HepG2 (cell line): ENCODE results near the gene ZBED1. TPM values are rescaled to one million over a fixed set of nuclear protein-coding genes. Genes with fewer than 3 reads are reported as not detected.

Experiments
- ATAC-seq: fragments of 200-7000 bp; cut with Tn5 transposase; 3 replicates; pipeline ENCODE4 v1.9.1; 2020; ENCODE audit warnings: mild to moderate bottlenecking, moderate library complexity
- BruUV-seq: library from RNA; stranded (reverse); fragments of 400-500 nt; replicated peaks from 2 replicates; lab custom pipeline; 2021; lab: Mats Ljungman, UMichigan
- CTCF ChIA-PET: fragments of 300-600 bp; formaldehyde crosslinking; extraction: SDS; loops from one replicate; lab custom pipeline; 2021; ENCODE audit warnings: low total read pairs, inconsistent platforms, low intra/inter-chr PET ratio; lab: Yijun Ruan, JAX
- POLR2A ChIA-PET: fragments of 350-600 bp; sonication (Branson Sonifier 250); formaldehyde crosslinking; loops from one replicate; lab custom pipeline; 2020; ENCODE audit warnings: antibody characterized with exemption, inconsistent platforms; lab: Yijun Ruan, JAX
- DNase-seq: peaks from one replicate; pipeline ENCODE4 v3.0.0-alpha.2; 2015; ENCODE audit warnings: low spot score
- FAIRE-seq: peaks from 3 replicates; lab custom pipeline; 2011; peaks lifted over from hg19 to GRCh38; lab: Jason Lieb, UNC
- H2AFZ ChIP-seq: one replicate; pipeline ENCODE4 v1.6.1; 2011; ENCODE audit warnings: low read length, inconsistent platforms
- H3K27ac ChIP-seq: fragments of 300-600 bp; 3 replicates; pipeline ENCODE4 v1.8.0; 2011; ENCODE audit warnings: mixed run types, mild to moderate bottlenecking, mixed read lengths, low read length, inconsistent platforms; ENCODE audit not compliant: insufficient read depth; ENCODE audit errors: extremely low read length
- H3K27me3 ChIP-seq, 2 experiments: fragments of 200-600 bp in 1 of 2; 2 replicates in 1 of 2; 3 replicates in 1 of 2; pipeline versions ENCODE4 v1.6.0 to v1.8.0; 2011; ENCODE audit warnings: low read length in 2 of 2, mild to moderate bottlenecking in 2 of 2, moderate library complexity in 2 of 2, inconsistent platforms in 1 of 2; ENCODE audit not compliant: insufficient read depth in 2 of 2, control insufficient read depth in 1 of 2
- H3K36me3 ChIP-seq, 2 experiments: fragments of 200-600 bp in 1 of 2; replicated peaks in 1 of 2; 2 replicates in 1 of 2; 3 replicates in 1 of 2; pipeline versions ENCODE4 v1.5.1 to v1.8.0; 2011; ENCODE audit warnings: low read length in 2 of 2, inconsistent platforms in 1 of 2; ENCODE audit not compliant: insufficient read depth in 2 of 2, control insufficient read depth in 1 of 2
- H3K4me1 ChIP-seq: 2 replicates; pipeline ENCODE4 v1.5.1; 2012; ENCODE audit warnings: low read length, inconsistent platforms; ENCODE audit not compliant: insufficient read depth
- H3K4me2 ChIP-seq: 2 replicates; pipeline ENCODE4 v1.6.0; 2011; ENCODE audit warnings: low read depth, low read length, inconsistent platforms
- H3K4me3 ChIP-seq, 3 experiments: fragments of 200-600 bp in 1 of 3; sonication (generic), shearing (Covaris generic) in 1 of 3; replicated peaks in 1 of 3; 2 replicates each; pipeline ENCODE4 v1.5.1; 2011 to 2016; ENCODE audit warnings: low read length in 3 of 3, inconsistent platforms in 2 of 3, low read depth in 2 of 3, mild to moderate bottlenecking in 2 of 3, control low read depth in 1 of 3, mixed read lengths in 1 of 3; ENCODE audit not compliant: insufficient read depth in 1 of 3
- H3K79me2 ChIP-seq: one replicate; pipeline ENCODE4 v1.6.1; 2011; ENCODE audit warnings: low read length, inconsistent platforms; ENCODE audit not compliant: insufficient read depth
- H3K9ac ChIP-seq: 2 replicates; pipeline ENCODE4 v1.6.0; 2011; ENCODE audit warnings: mild to moderate bottlenecking, low read depth, low read length, inconsistent platforms; ENCODE audit not compliant: insufficient read depth
- H3K9me3 ChIP-seq: 2 replicates; pipeline ENCODE4 v1.5.1; 2012; ENCODE audit warnings: mild to moderate bottlenecking, low read length
- H4K20me1 ChIP-seq: 2 replicates; pipeline ENCODE4 v1.6.0; 2011; ENCODE audit warnings: inconsistent platforms, mild to moderate bottlenecking, low read length, moderate library complexity; ENCODE audit not compliant: insufficient read depth
- HDAC6 ChIP-seq: fragments of 200-600 bp; sonication (generic); IDR thresholded peaks from 2 replicates; pipeline ENCODE4 v1.7.0; 2017; ENCODE audit warnings: mild to moderate bottlenecking, antibody characterized with exemption, low read length, low read depth
- KAT8 ChIP-seq: IDR thresholded peaks from 2 replicates; pipeline ENCODE4 v1.6.1; 2016; ENCODE audit warnings: missing genetic modification reagents, missing compliant biosample characterization
- KDM6A ChIP-seq: IDR thresholded peaks from 2 replicates; pipeline ENCODE4 v1.6.1; 2016; ENCODE audit warnings: low read depth
- MTF1 ChIP-seq: sonication (generic); formaldehyde crosslinking; IDR thresholded peaks from 2 replicates; pipeline ENCODE4 v1.5.0; 2020; ENCODE audit warnings: missing genetic modification reagents
- RELA ChIP-seq: sonication (generic); formaldehyde crosslinking; IDR thresholded peaks from 2 replicates; pipeline ENCODE4 v1.4.0; 2020; ENCODE audit warnings: missing genetic modification reagents
- SRSF9 ChIP-seq: fragments of 200-400 bp; formaldehyde crosslinking; IDR thresholded peaks from 2 replicates; pipeline ENCODE4 v1.6.1; 2018; ENCODE audit warnings: borderline replicate concordance, mild to moderate bottlenecking, low read depth, low read length; ENCODE audit not compliant: insufficient read depth, poor library complexity, severe bottlenecking
- TCF7 ChIP-seq: sonication (generic); IDR thresholded peaks from 2 replicates; pipeline ENCODE4 v1.6.1; 2016; ENCODE audit warnings: antibody characterized with exemption, low read depth
- ZNF121 ChIP-seq: sonication (generic); formaldehyde crosslinking; IDR thresholded peaks from 2 replicates; pipeline ENCODE4 v1.5.0; 2020; ENCODE audit warnings: mild to moderate bottlenecking, missing genetic modification reagents
- WGBS: methylation state at CpG from one replicate; pipeline ENCODE4 v1.1.6; 2017; ENCODE audit warnings: low lambda C conversion rate; 5-methylcytosine and 5-hydroxymethylcytosine counted together
- in situ Hi-C: cut with HindIII; loops from 2 replicates; pipeline ENCODE4 v1.10.0; 2017; ENCODE audit warnings: low pct_unique_long_range_greater_than_20kb; ENCODE audit not compliant: extremely low pct_ligation_motif_present
- intact Hi-C: fragments of 100-400 bp; cut with micrococcal nuclease; formaldehyde crosslinking; loops from one replicate; pipeline ENCODE4 v1.10.0; 2022; ENCODE audit not compliant: unreplicated experiment
- polyA plus RNA-seq, 8 experiments: library from polyadenylated mRNA; depleted of rRNA in 3 of 8; stranded (reverse) in 7 of 8; unstranded in 1 of 8; fragments of >200 nt; fragmentation: Illumina TruSeq in 4 of 8; extraction: Trizol in 4 of 8; gene quantifications; 2 replicates each; pipeline versions ENCODE4 v1.2.1 to v1.2.3, GENCODE V29; 2011 to 2016; ENCODE audit warnings: low read depth in 4 of 8, missing spikeins in 1 of 8, mixed read lengths in 1 of 8; ENCODE audit not compliant: insufficient read depth in 1 of 8
- total RNA-seq, 5 experiments: library from RNA; depleted of rRNA; stranded (reverse); fragments of >200 nt; fragmentation: Illumina TruSeq; extraction: Trizol; gene quantifications; 2 replicates each; pipeline ENCODE4 v1.2.3, GENCODE V29; 2016; ENCODE audit warnings: low read depth in 1 of 5
- TF ChIP-seq, protein P1 (sequence below): sonication (generic); formaldehyde crosslinking; conservative IDR thresholded peaks from 2 replicates; pipeline ENCODE4 v1.4.0; 2020; ENCODE audit warnings: mild to moderate bottlenecking, missing genetic modification reagents, moderate library complexity
- TF ChIP-seq, protein P2 (sequence below): IDR thresholded peaks from 2 replicates; pipeline ENCODE4 v1.6.1; 2016; ENCODE audit warnings: low read depth, missing genetic modification reagents, missing compliant biosample characterization
- TF ChIP-seq, protein P3 (sequence below): sonication (generic); formaldehyde crosslinking; IDR thresholded peaks from 2 replicates; pipeline ENCODE4 v1.8.1; 2022; ENCODE audit warnings: low read depth, mild to moderate bottlenecking, missing genetic modification reagents

Gene ZBED1
- total and polyA plus RNA-seq, 2 of the 13 experiments (the other 11 are each of a cell fraction or from before 2014, with no cell fraction given): 20.0 to 29.8 TPM

DNA sequence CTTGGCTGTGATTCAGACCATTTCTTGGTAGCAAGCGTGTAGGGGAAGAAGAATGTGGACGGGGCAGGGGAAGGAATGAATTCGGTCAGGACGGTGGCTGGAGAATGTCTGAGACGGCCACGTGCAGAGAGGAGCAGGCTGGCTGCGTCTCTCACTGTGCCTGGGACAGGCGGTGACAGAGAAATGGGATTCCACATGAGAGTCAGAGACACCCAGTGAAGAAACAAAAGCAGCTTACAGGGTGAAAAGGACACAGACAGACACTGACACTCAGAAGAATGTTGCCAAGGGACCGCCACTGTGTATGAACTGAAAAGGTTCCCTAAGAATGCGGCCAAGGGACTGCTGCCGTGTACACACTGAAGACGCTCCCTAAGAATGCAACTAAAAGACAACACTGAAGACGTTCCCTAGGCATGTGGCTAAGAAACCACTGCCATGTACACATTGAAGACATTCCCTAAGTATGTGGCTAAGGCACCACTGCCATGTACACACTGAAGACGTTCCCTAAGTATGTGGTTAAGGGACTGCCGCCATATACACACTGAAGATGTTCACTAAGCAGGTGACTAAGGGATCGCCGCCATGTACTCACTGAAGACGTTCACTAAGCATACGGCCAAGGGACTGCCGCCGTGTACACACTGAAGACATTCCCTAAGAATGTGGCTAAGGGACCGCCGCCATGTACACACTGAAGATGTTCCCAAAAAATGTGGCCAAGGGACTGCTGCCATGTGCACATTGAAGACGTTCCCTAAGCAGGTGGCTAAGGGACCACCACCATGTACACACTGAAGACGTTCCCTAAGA, 49.1 kb downstream of the ZBED1 start:
- intact Hi-C loops: no loop called here
- no peak for TF ChIP-seq KDM6A (CRISPR knock-in tag)
- no peak for TF ChIP-seq SRSF9
- TF ChIP-seq, protein P1, sequence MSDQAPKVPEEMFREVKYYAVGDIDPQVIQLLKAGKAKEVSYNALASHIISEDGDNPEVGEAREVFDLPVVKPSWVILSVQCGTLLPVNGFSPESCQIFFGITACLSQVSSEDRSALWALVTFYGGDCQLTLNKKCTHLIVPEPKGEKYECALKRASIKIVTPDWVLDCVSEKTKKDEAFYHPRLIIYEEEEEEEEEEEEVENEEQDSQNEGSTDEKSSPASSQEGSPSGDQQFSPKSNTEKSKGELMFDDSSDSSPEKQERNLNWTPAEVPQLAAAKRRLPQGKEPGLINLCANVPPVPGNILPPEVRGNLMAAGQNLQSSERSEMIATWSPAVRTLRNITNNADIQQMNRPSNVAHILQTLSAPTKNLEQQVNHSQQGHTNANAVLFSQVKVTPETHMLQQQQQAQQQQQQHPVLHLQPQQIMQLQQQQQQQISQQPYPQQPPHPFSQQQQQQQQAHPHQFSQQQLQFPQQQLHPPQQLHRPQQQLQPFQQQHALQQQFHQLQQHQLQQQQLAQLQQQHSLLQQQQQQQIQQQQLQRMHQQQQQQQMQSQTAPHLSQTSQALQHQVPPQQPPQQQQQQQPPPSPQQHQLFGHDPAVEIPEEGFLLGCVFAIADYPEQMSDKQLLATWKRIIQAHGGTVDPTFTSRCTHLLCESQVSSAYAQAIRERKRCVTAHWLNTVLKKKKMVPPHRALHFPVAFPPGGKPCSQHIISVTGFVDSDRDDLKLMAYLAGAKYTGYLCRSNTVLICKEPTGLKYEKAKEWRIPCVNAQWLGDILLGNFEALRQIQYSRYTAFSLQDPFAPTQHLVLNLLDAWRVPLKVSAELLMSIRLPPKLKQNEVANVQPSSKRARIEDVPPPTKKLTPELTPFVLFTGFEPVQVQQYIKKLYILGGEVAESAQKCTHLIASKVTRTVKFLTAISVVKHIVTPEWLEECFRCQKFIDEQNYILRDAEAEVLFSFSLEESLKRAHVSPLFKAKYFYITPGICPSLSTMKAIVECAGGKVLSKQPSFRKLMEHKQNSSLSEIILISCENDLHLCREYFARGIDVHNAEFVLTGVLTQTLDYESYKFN (CRISPR knock-in tag): no peak
- TF ChIP-seq MTF1 (CRISPR knock-in tag): no peak
- TF ChIP-seq ZNF121 (CRISPR knock-in tag): no peak
- TF ChIP-seq, protein P2, sequence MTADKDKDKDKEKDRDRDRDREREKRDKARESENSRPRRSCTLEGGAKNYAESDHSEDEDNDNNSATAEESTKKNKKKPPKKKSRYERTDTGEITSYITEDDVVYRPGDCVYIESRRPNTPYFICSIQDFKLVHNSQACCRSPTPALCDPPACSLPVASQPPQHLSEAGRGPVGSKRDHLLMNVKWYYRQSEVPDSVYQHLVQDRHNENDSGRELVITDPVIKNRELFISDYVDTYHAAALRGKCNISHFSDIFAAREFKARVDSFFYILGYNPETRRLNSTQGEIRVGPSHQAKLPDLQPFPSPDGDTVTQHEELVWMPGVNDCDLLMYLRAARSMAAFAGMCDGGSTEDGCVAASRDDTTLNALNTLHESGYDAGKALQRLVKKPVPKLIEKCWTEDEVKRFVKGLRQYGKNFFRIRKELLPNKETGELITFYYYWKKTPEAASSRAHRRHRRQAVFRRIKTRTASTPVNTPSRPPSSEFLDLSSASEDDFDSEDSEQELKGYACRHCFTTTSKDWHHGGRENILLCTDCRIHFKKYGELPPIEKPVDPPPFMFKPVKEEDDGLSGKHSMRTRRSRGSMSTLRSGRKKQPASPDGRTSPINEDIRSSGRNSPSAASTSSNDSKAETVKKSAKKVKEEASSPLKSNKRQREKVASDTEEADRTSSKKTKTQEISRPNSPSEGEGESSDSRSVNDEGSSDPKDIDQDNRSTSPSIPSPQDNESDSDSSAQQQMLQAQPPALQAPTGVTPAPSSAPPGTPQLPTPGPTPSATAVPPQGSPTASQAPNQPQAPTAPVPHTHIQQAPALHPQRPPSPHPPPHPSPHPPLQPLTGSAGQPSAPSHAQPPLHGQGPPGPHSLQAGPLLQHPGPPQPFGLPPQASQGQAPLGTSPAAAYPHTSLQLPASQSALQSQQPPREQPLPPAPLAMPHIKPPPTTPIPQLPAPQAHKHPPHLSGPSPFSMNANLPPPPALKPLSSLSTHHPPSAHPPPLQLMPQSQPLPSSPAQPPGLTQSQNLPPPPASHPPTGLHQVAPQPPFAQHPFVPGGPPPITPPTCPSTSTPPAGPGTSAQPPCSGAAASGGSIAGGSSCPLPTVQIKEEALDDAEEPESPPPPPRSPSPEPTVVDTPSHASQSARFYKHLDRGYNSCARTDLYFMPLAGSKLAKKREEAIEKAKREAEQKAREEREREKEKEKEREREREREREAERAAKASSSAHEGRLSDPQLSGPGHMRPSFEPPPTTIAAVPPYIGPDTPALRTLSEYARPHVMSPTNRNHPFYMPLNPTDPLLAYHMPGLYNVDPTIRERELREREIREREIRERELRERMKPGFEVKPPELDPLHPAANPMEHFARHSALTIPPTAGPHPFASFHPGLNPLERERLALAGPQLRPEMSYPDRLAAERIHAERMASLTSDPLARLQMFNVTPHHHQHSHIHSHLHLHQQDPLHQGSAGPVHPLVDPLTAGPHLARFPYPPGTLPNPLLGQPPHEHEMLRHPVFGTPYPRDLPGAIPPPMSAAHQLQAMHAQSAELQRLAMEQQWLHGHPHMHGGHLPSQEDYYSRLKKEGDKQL (CRISPR knock-in tag): no peak
- no peak for TF ChIP-seq RELA (CRISPR knock-in tag)
- TF ChIP-seq, protein P3, sequence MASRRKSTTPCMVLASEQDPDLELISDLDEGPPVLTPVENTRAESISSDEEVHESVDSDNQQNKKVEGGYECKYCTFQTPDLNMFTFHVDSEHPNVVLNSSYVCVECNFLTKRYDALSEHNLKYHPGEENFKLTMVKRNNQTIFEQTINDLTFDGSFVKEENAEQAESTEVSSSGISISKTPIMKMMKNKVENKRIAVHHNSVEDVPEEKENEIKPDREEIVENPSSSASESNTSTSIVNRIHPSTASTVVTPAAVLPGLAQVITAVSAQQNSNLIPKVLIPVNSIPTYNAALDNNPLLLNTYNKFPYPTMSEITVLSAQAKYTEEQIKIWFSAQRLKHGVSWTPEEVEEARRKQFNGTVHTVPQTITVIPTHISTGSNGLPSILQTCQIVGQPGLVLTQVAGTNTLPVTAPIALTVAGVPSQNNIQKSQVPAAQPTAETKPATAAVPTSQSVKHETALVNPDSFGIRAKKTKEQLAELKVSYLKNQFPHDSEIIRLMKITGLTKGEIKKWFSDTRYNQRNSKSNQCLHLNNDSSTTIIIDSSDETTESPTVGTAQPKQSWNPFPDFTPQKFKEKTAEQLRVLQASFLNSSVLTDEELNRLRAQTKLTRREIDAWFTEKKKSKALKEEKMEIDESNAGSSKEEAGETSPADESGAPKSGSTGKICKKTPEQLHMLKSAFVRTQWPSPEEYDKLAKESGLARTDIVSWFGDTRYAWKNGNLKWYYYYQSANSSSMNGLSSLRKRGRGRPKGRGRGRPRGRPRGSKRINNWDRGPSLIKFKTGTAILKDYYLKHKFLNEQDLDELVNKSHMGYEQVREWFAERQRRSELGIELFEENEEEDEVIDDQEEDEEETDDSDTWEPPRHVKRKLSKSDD: no peak
- TF ChIP-seq TCF7: no peak
- TF ChIP-seq KAT8 (CRISPR knock-in tag): no peak
- TF ChIP-seq HDAC6: no peak

More for the DNA sequence above, 49.1 kb downstream of the ZBED1 start:
- ChIA-PET POLR2A (no interaction called here), CTCF (no interaction called here)
- Histone ChIP-seq H3K4me1 (no peaks in the 10 kb centered on the region), H3K36me3 (no peaks in the 10 kb centered on the region), H3K79me2 (peaks cover 16% of the 10 kb centered on the region), H3K9me3 (no peaks in the 10 kb centered on the region), H3K27ac (no peak overlapping the region), H4K20me1 (no peaks in the 10 kb centered on the region; the same call in 1 of the 2 replicates), H3K4me3 (no peak overlapping the region), H3K27me3 (no peaks in the 10 kb centered on the region), H3K9ac (no peak overlapping the region), H2AFZ (no peak overlapping the region), H3K4me2 (no peak overlapping the region)
- no TSS peak for BruUV-seq
- WGBS: 99% methylated on average over 22 of the region's 25 CpGs
- in situ Hi-C loops: no loop called here
- ATAC-seq (no peak), FAIRE-seq (no peak), DNase-seq (no peak)
